ENCODE data around the gene MGST2. TPM values are rescaled to one million over a fixed set of nuclear protein-coding genes. Genes with fewer than 3 reads are reported as not detected.
A peak's percentile ranks its signal among the peaks of the same experiment; 100 is the strongest.

Gene MGST2
- total RNA-seq, 1 experiment from 2014 or later: 34.1 TPM

GRCh38 chr4:139718358-139718757 is 52.7 kb downstream of the MGST2 start:
- H3K4me3 ChIP-seq: no peak overlapping the region
- no peaks in the 10 kb centered on the region for H3K9me3 ChIP-seq (replicated peaks)
- no peaks in the 10 kb centered on the region for H3K27me3 ChIP-seq (replicated peaks)
- no peak for DNase-seq (ENCODE audit: low read depth in 1 of 2, low spot score in 2 of 2)
- H3K36me3 ChIP-seq: no peaks in the 10 kb centered on the region
- H3K27ac ChIP-seq: no peak overlapping the region
- H3K4me1 ChIP-seq (replicated peaks): no peaks in the 10 kb centered on the region

GRCh38 chr4:139718833-139719232 is 53.2 kb downstream of the MGST2 start:
- Histone ChIP-seq H3K4me1 (replicated peaks) (no peaks in the 10 kb centered on the region), H3K27ac (no peak overlapping the region), H3K36me3 (no peaks in the 10 kb centered on the region), H3K9me3 (replicated peaks) (no peaks in the 10 kb centered on the region), H3K27me3 (replicated peaks) (no peaks in the 10 kb centered on the region), H3K4me3 (no peak overlapping the region)
- no peak for DNase-seq (ENCODE audit: low read depth in 1 of 2, low spot score in 2 of 2)

GRCh38 chr4:139719381-139720101 is 53.9 kb downstream of the MGST2 start:
- H3K36me3 ChIP-seq: no peaks in the 10 kb centered on the region
- H3K4me3 ChIP-seq: no peak overlapping the region
- H3K4me1 ChIP-seq (replicated peaks): no peaks in the 10 kb centered on the region
- no peak for DNase-seq (ENCODE audit: low read depth in 1 of 2, low spot score in 2 of 2)
- H3K9me3 ChIP-seq (replicated peaks): no peaks in the 10 kb centered on the region
- H3K27me3 ChIP-seq (replicated peaks): no peaks in the 10 kb centered on the region
- no peak overlapping the region for H3K27ac ChIP-seq

GRCh38 chr4:139720806-139721205 is 55.2 kb downstream of the MGST2 start:
- no peak for DNase-seq (ENCODE audit: low read depth in 1 of 2, low spot score in 2 of 2)

GRCh38 chr4:139721789-139722188 is 56.2 kb downstream of the MGST2 start:
- DNase-seq (ENCODE audit: low read depth in 1 of 2, low spot score in 2 of 2): no peak
- H3K36me3 ChIP-seq: no peaks in the 10 kb centered on the region
- H3K4me3 ChIP-seq: no peak overlapping the region
- H3K27ac ChIP-seq: no peak overlapping the region
- H3K27me3 ChIP-seq (replicated peaks): no peaks in the 10 kb centered on the region
- H3K9me3 ChIP-seq (replicated peaks): no peaks in the 10 kb centered on the region
- H3K4me1 ChIP-seq (replicated peaks): no peaks in the 10 kb centered on the region

More at GRCh38 chr4:139720806-139721205, 55.2 kb downstream of the MGST2 start:
- Histone ChIP-seq H3K27ac (no peak overlapping the region), H3K36me3 (no peaks in the 10 kb centered on the region), H3K9me3 (replicated peaks) (no peaks in the 10 kb centered on the region), H3K4me3 (no peak overlapping the region), H3K4me1 (replicated peaks) (no peaks in the 10 kb centered on the region), H3K27me3 (replicated peaks) (no peaks in the 10 kb centered on the region)

- H3K4me3 ChIP-seq: no peak overlapping the region
- no peaks in the 10 kb centered on the region for H3K9me3 ChIP-seq (replicated peaks)
- H3K4me1 ChIP-seq (replicated peaks): no peaks in the 10 kb centered on the region
- DNase-seq (ENCODE audit: low read depth in 1 of 2, low spot score in 2 of 2): no peak
- H3K27ac ChIP-seq: no peak overlapping the region
- no peaks in the 10 kb centered on the region for H3K27me3 ChIP-seq (replicated peaks)
- no peaks in the 10 kb centered on the region for H3K36me3 ChIP-seq
These were observed 59.6 kb downstream of the MGST2 start for GRCh38 chr4:139725236-139725635.

- H3K4me3 ChIP-seq: no peak overlapping the region
- no peaks in the 10 kb centered on the region for H3K4me1 ChIP-seq (replicated peaks)
- H3K27me3 ChIP-seq (replicated peaks): no peaks in the 10 kb centered on the region
- H3K9me3 ChIP-seq (replicated peaks): no peaks in the 10 kb centered on the region
- H3K36me3 ChIP-seq: no peaks in the 10 kb centered on the region
- no peak for DNase-seq (ENCODE audit: low read depth in 1 of 2, low spot score in 2 of 2)
- no peak overlapping the region for H3K27ac ChIP-seq
These were observed 61.0 kb downstream of the MGST2 start for GRCh38 chr4:139726615-139727014.

GRCh38 chr4:139728146-139728545 is 62.5 kb downstream of the MGST2 start:
- no peaks in the 10 kb centered on the region for H3K9me3 ChIP-seq (replicated peaks)
- no peak overlapping the region for H3K4me3 ChIP-seq
- no peak overlapping the region for H3K27ac ChIP-seq
- no peaks in the 10 kb centered on the region for H3K4me1 ChIP-seq (replicated peaks)
- no peaks in the 10 kb centered on the region for H3K36me3 ChIP-seq
- no peak for DNase-seq (ENCODE audit: low read depth in 1 of 2, low spot score in 2 of 2)
- no peaks in the 10 kb centered on the region for H3K27me3 ChIP-seq (replicated peaks)

- Histone ChIP-seq H3K27ac (no peak overlapping the region), H3K4me3 (no peak overlapping the region), H3K27me3 (replicated peaks) (no peaks in the 10 kb centered on the region), H3K9me3 (replicated peaks) (no peaks in the 10 kb centered on the region), H3K4me1 (replicated peaks) (no peaks in the 10 kb centered on the region), H3K36me3 (no peaks in the 10 kb centered on the region)
- DNase-seq (ENCODE audit: low read depth in 1 of 2, low spot score in 2 of 2): no peak
These were observed 63.2 kb downstream of the MGST2 start for GRCh38 chr4:139728840-139729239.

- Histone ChIP-seq H3K27ac (no peak overlapping the region), H3K4me3 (no peak overlapping the region), H3K27me3 (replicated peaks) (no peaks in the 10 kb centered on the region), H3K4me1 (replicated peaks) (peaks cover 24% of the 10 kb centered on the region), H3K36me3 (no peaks in the 10 kb centered on the region), H3K9me3 (replicated peaks) (no peaks in the 10 kb centered on the region)
- no peak for DNase-seq (ENCODE audit: low read depth in 1 of 2, low spot score in 2 of 2)
These were observed 67.5 kb downstream of the MGST2 start for GRCh38 chr4:139732991-139733570.

- no peaks in the 10 kb centered on the region for H3K9me3 ChIP-seq (replicated peaks)
- no peaks in the 10 kb centered on the region for H3K36me3 ChIP-seq
- peak overlapping the region; percentile 30 for H3K4me3 ChIP-seq
- no peaks in the 10 kb centered on the region for H3K27me3 ChIP-seq (replicated peaks)
- peak in 1 of 2 experiments; percentile 63 for DNase-seq (ENCODE audit: low read depth in 1 of 2, low spot score in 2 of 2)
- H3K27ac ChIP-seq: peak overlapping the region; percentile 10; the same call in 1 of the 2 replicates
- H3K4me1 ChIP-seq (replicated peaks): peaks cover 24% of the 10 kb centered on the region
These were observed 68.7 kb downstream of the MGST2 start for GRCh38 chr4:139734201-139734874.

GRCh38 chr4:139734875-139735380 is 69.3 kb downstream of the MGST2 start:
- peak overlapping the region; percentile 10; the same call in 1 of the 2 replicates for H3K27ac ChIP-seq
- no peaks in the 10 kb centered on the region for H3K9me3 ChIP-seq (replicated peaks)
- DNase-seq (ENCODE audit: low read depth in 1 of 2, low spot score in 2 of 2): peak; percentile 62 to 73
- H3K27me3 ChIP-seq (replicated peaks): no peaks in the 10 kb centered on the region
- peak overlapping the region; percentile 30 for H3K4me3 ChIP-seq
- H3K36me3 ChIP-seq: no peaks in the 10 kb centered on the region
- H3K4me1 ChIP-seq (replicated peaks): peaks cover 24% of the 10 kb centered on the region

GRCh38 chr4:139735381-139736273 is 70.0 kb downstream of the MGST2 start:
- Histone ChIP-seq H3K27me3 (replicated peaks) (no peaks in the 10 kb centered on the region), H3K4me3 (peak overlapping the region; percentile 30), H3K27ac (no peak overlapping the region), H3K36me3 (no peaks in the 10 kb centered on the region), H3K9me3 (replicated peaks) (no peaks in the 10 kb centered on the region), H3K4me1 (replicated peaks) (peaks cover 25% of the 10 kb centered on the region)
- no peak for DNase-seq (ENCODE audit: low read depth in 1 of 2, low spot score in 2 of 2)
